B cell (primary cell): ENCODE results near the gene MOXD1. TPM values are rescaled to one million over a fixed set of nuclear protein-coding genes. Genes with fewer than 3 reads are reported as not detected.

Experiments used
- ATAC-seq: fragments of 200-7000 bp; cut with Tn5 transposase; one replicate; pipeline ENCODE4 v1.10.0; 2021; ENCODE audit warnings: low read depth, mild to moderate bottlenecking, moderate number of reproducible peaks, moderate library complexity
- CTCF ChIA-PET: fragments of 350-600 bp; sonication (Branson Sonifier 250); formaldehyde crosslinking; loops from one replicate; lab custom pipeline; 2021; ENCODE audit warnings: antibody characterized with exemption, inconsistent platforms; lab: Charles Lee
- POLR2A ChIA-PET: fragments of 350-600 bp; sonication (Branson Sonifier 250); formaldehyde crosslinking; loops from one replicate; lab custom pipeline; 2021; ENCODE audit warnings: antibody characterized with exemption; lab: Charles Lee
- DNase-seq: peaks from one replicate; pipeline ENCODE4 v3.0.0; 2013
- H2AFZ ChIP-seq: 2 replicates; pipeline ENCODE4 v1.6.1; 2012; ENCODE audit warnings: mild to moderate bottlenecking, low read depth, low read length; ENCODE audit not compliant: insufficient read depth, poor library complexity, severe bottlenecking
- H3K27ac ChIP-seq, 2 donors: 1 replicate in 1 of 2; 2 replicates in 1 of 2; pipeline ENCODE4 v1.5.1; 2012 to 2013; ENCODE audit warnings: low read length in 2 of 2, mild to moderate bottlenecking in 2 of 2, moderate library complexity in 1 of 2
- H3K27me3 ChIP-seq, 4 experiments: fragments of 200-600 bp in 1 of 4; sonication (generic) in 1 of 4; replicated peaks in 1 of 4; 1 replicate in 2 of 4; 2 replicates in 2 of 4; pipeline versions ENCODE4 v1.6.1 to v1.7.0; 2013 to 2016; ENCODE audit warnings: low read length in 3 of 4, mild to moderate bottlenecking in 2 of 4, mixed read lengths in 1 of 4, moderate library complexity in 1 of 4; ENCODE audit not compliant: insufficient read depth in 4 of 4, control insufficient read depth in 3 of 4; ENCODE audit errors: control extremely low read depth in 1 of 4
- H3K36me3 ChIP-seq, 2 experiments: replicated peaks in 1 of 2; 1 replicate in 1 of 2; 2 replicates in 1 of 2; pipeline versions ENCODE4 v1.6.1 to v1.7.1; 2013; ENCODE audit warnings: low read length in 1 of 2; ENCODE audit not compliant: insufficient read depth in 2 of 2, control insufficient read depth in 1 of 2; ENCODE audit errors: control extremely low read depth in 1 of 2, extremely low read depth in 1 of 2
- H3K4me1 ChIP-seq, 2 donors: fragments of 200-600 bp in 1 of 2; sonication (generic) in 1 of 2; 1 replicate in 1 of 2; 2 replicates in 1 of 2; pipeline versions ENCODE4 v1.5.1 to v1.6.1; 2013 to 2017; ENCODE audit warnings: low read length in 2 of 2; ENCODE audit not compliant: control insufficient read depth in 2 of 2, insufficient read depth in 2 of 2
- H3K4me2 ChIP-seq: replicated peaks from 2 replicates; pipeline ENCODE3; 2012; ENCODE audit warnings: mild to moderate bottlenecking, low read depth, low read length; ENCODE audit not compliant: poor library complexity, severe bottlenecking
- H3K4me3 ChIP-seq, 5 experiments: fragments of 200-600 bp in 1 of 5; sonication (generic) in 1 of 5; 1 replicate in 3 of 5; 2 replicates in 2 of 5; pipeline versions ENCODE4 v1.5.1 to v1.7.0; 2011 to 2016; ENCODE audit warnings: low read length in 4 of 5, mild to moderate bottlenecking in 4 of 5, low read depth in 2 of 5, control low read depth in 1 of 5, moderate library complexity in 1 of 5; ENCODE audit not compliant: insufficient read depth in 1 of 5; ENCODE audit errors: control extremely low read depth in 1 of 5, extremely low read depth in 1 of 5
- H3K79me2 ChIP-seq: fragments of 200-600 bp; sonication (generic); one replicate; pipeline ENCODE4 v1.6.0; 2016; ENCODE audit warnings: low read length; ENCODE audit not compliant: control insufficient read depth, insufficient read depth
- H3K9ac ChIP-seq: fragments of 200-600 bp; sonication (generic); 2 replicates; pipeline ENCODE4 v1.6.1; 2017; ENCODE audit warnings: mild to moderate bottlenecking, low read length, moderate library complexity
- H3K9me3 ChIP-seq, 3 donors: one replicate each; pipeline versions ENCODE4 v1.6.1 to v1.7.1; 2013; ENCODE audit warnings: low read length in 2 of 3; ENCODE audit not compliant: control insufficient read depth in 2 of 3, insufficient read depth in 1 of 3; ENCODE audit errors: control extremely low read depth in 1 of 3
- H4K20me1 ChIP-seq: 2 replicates; pipeline ENCODE4 v1.6.0; 2012; ENCODE audit warnings: mild to moderate bottlenecking, low read length; ENCODE audit not compliant: insufficient read depth, control insufficient read depth, poor library complexity, severe bottlenecking
- H3K27ac Mint-ChIP-seq: one replicate; pipeline ENCODE4 v1.8.0; 2021; ENCODE audit warnings: mixed read lengths
- H3K27me3 Mint-ChIP-seq: one replicate; pipeline ENCODE4 v1.8.0; 2021; ENCODE audit warnings: mixed read lengths
- H3K4me1 Mint-ChIP-seq: one replicate; pipeline ENCODE4 v1.8.0; 2021; ENCODE audit warnings: mixed read lengths
- H3K4me3 Mint-ChIP-seq: one replicate; pipeline ENCODE4 v1.8.0; 2021; ENCODE audit warnings: mixed read lengths
- H3K9me3 Mint-ChIP-seq: one replicate; pipeline ENCODE4 v1.8.0; 2022; ENCODE audit warnings: mixed read lengths; ENCODE audit not compliant: insufficient read depth
- EZH2 ChIP-seq: IDR thresholded peaks from 2 replicates; pipeline ENCODE4 v1.6.1; 2012; ENCODE audit warnings: borderline replicate concordance, low read depth, mild to moderate bottlenecking, moderate library complexity, low read length; ENCODE audit not compliant: insufficient read depth, poor library complexity, severe bottlenecking
- WGBS: methylation state at CpG from one replicate; pipeline ENCODE4 v1.1.5; 2013; ENCODE audit warnings: missing lambda C conversion rate; ENCODE audit not compliant: insufficient coverage; 5-methylcytosine and 5-hydroxymethylcytosine counted together
- intact Hi-C: fragments of 100-400 bp; cut with micrococcal nuclease; formaldehyde crosslinking; loops from one replicate; pipeline ENCODE4 v1.10.0; 2022
- polyA plus RNA-seq: library from polyadenylated mRNA; depleted of rRNA; stranded (reverse); fragments of >200 nt; gene quantifications from 2 replicates; pipeline ENCODE4 v1.2.3, GENCODE V29; 2012
- total RNA-seq, 2 donors: library from RNA; stranded (reverse); fragments of 120-200 nt in 1 of 2; gene quantifications; 1 replicate in 1 of 2; 2 replicates in 1 of 2; pipeline versions ENCODE4 v1.2.3 to v1.2.4, GENCODE V29; 2013 to 2022
- TF ChIP-seq, protein P1 (sequence below): fragments of 200-600 bp; IDR thresholded peaks from one replicate; pipeline ENCODE4 v1.8.0; 2022; ENCODE audit warnings: antibody characterized with exemption, mild to moderate bottlenecking

Gene MOXD1
- total and polyA plus RNA-seq, 2 donors (not counting 1 experiment from before 2014, with no cell fraction given), result 1.5 to 7.0 TPM

- H2AFZ ChIP-seq, result no peak overlapping the region
Measured at GRCh38 chr6:132275066-132275970, 126.0 kb downstream of the MOXD1 start.

DNA sequence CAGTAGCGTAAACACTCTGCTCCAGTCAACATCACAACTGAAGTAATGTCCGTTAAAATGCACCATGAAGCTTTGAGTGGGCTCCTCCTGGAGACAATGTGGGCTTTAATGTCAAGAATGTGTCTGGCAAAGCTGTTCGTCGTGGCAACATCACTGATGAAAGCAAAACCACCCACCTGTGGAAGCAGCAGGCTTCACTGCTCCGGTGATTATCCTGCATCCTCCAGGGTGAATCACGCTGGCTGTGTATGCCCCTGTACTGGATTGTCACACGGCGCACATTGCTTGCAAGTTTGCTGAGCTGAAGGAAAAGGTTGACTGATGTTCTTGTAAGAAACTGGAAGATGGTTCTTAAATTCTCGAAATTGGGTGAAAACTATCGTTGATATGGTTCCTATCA is 128.5 kb downstream of the MOXD1 start:
- H3K36me3 ChIP-seq, result no peaks in the 10 kb centered on the region
- intact Hi-C loops, result no loop called here
- Mint-ChIP-seq H3K27ac (no peak overlapping the region), H3K4me1 (peaks cover 25% of the 10 kb centered on the region), H3K4me3 (no peak overlapping the region), H3K9me3 (no peaks in the 10 kb centered on the region), H3K27me3 (peaks cover 4% of the 10 kb centered on the region)
- no peak overlapping the region for H3K4me3 ChIP-seq
- H2AFZ ChIP-seq, result no peak overlapping the region
- H3K9ac ChIP-seq, result no peak overlapping the region
- no peak overlapping the region for H3K4me2 ChIP-seq
- no peaks in the 10 kb centered on the region for H4K20me1 ChIP-seq
- peaks cover 19 to 24% of the 10 kb centered on the region in 2 donors for H3K4me1 ChIP-seq
- TF ChIP-seq, protein P1, sequence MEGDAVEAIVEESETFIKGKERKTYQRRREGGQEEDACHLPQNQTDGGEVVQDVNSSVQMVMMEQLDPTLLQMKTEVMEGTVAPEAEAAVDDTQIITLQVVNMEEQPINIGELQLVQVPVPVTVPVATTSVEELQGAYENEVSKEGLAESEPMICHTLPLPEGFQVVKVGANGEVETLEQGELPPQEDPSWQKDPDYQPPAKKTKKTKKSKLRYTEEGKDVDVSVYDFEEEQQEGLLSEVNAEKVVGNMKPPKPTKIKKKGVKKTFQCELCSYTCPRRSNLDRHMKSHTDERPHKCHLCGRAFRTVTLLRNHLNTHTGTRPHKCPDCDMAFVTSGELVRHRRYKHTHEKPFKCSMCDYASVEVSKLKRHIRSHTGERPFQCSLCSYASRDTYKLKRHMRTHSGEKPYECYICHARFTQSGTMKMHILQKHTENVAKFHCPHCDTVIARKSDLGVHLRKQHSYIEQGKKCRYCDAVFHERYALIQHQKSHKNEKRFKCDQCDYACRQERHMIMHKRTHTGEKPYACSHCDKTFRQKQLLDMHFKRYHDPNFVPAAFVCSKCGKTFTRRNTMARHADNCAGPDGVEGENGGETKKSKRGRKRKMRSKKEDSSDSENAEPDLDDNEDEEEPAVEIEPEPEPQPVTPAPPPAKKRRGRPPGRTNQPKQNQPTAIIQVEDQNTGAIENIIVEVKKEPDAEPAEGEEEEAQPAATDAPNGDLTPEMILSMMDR, result no peak
- TF ChIP-seq EZH2, result no peak
- 71% methylated on average over 9 of the region's 10 CpGs for WGBS
- no peaks in the 10 kb centered on the region for H3K79me2 ChIP-seq
- H3K9me3 ChIP-seq, result no peaks in the 10 kb centered on the region
- no peak overlapping the region for H3K27ac ChIP-seq
- no peak for ATAC-seq
- H3K27me3 ChIP-seq, result no peaks in the 10 kb centered on the region
- DNase-seq, result no peak
- ChIA-PET CTCF (interaction anchor here (0.6 to 11.7 kb wide), 4 partner anchors 10 to 212 kb away, joined by 3 to 530 read pairs (median 4); no protein-coding TSS in a partner anchor), POLR2A (no interaction called here)

More at GRCh38 chr6:132275066-132275970, 126.0 kb downstream of the MOXD1 start:
- H3K36me3 ChIP-seq, result no peaks in the 10 kb centered on the region
- Mint-ChIP-seq H3K27me3 (peaks cover 4% of the 10 kb centered on the region), H3K4me1 (peaks cover 14% of the 10 kb centered on the region), H3K4me3 (no peak overlapping the region), H3K27ac (no peak overlapping the region), H3K9me3 (no peaks in the 10 kb centered on the region)
- ChIA-PET CTCF (interaction anchor here (0.7 to 11.7 kb wide), 4 partner anchors 20 to 394 kb away, joined by 3 to 530 read pairs (median 4); no protein-coding TSS in a partner anchor), POLR2A (no interaction called here)
- peaks cover 6 to 9% of the 10 kb centered on the region in 2 donors for H3K4me1 ChIP-seq
- 91% methylated on average over 10 of the region's 13 CpGs for WGBS
- no peaks in the 10 kb centered on the region for H4K20me1 ChIP-seq
- H3K9me3 ChIP-seq, result no peaks in the 10 kb centered on the region
- no peaks in the 10 kb centered on the region for H3K79me2 ChIP-seq
- intact Hi-C loops, result loop anchor here (5.0 kb wide), 1 partner anchor 1237 kb away; no protein-coding TSS in a partner anchor
- no peak overlapping the region for H3K4me2 ChIP-seq
- no peak overlapping the region for H3K9ac ChIP-seq
- ATAC-seq (no peak), DNase-seq (no peak)
- H3K27me3 ChIP-seq, result no peaks in the 10 kb centered on the region
- no peak overlapping the region for H3K4me3 ChIP-seq
- TF ChIP-seq, protein P1, result no peak
- no peak overlapping the region for H3K27ac ChIP-seq
